Stimulated activated CD8-positive, alpha-beta memory T cell treated with anti-CD3 and anti-CD28 coated beads, Interleukin-7, amount 100 ng/mL, for 24 hours (primary cell): ENCODE measurements around the gene FAM107B.

Source experiments
- DNase-seq: peaks from one replicate; pipeline ENCODE4 v3.0.0-alpha.2; 2020; ENCODE audit warnings: low read depth

Gene FAM107B

GRCh38 chr10:14489522-14490177 is 285.0 kb downstream of the FAM107B start:
- no peak for DNase-seq

- no peak for DNase-seq
Observed at GRCh38 chr10:14487488-14487883, 287.2 kb downstream of the FAM107B start.

GRCh38 chr10:14486777-14487487 is 287.8 kb downstream of the FAM107B start:
- no peak for DNase-seq

GRCh38 chr10:14485986-14486385 is 288.7 kb downstream of the FAM107B start:
- no peak for DNase-seq

- DNase-seq = no peak
Observed at GRCh38 chr10:14483417-14483816, 291.3 kb downstream of the FAM107B start.

GRCh38 chr10:14481752-14482151 is 292.9 kb downstream of the FAM107B start:
- DNase-seq = no peak

GRCh38 chr10:14481014-14481413 is 293.7 kb downstream of the FAM107B start:
- DNase-seq = no peak

- DNase-seq = no peak
Observed at GRCh38 chr10:14478604-14479003, 296.1 kb downstream of the FAM107B start.

- DNase-seq = no peak
Observed at GRCh38 chr10:14478201-14478600, 296.5 kb downstream of the FAM107B start.

GRCh38 chr10:14477408-14477710 is 297.3 kb downstream of the FAM107B start:
- no peak for DNase-seq

- no peak for DNase-seq
Observed at GRCh38 chr10:14476641-14477407, 297.9 kb downstream of the FAM107B start.

GRCh38 chr10:14476006-14476405 is 298.7 kb downstream of the FAM107B start:
- no peak for DNase-seq

- no peak for DNase-seq
Observed at GRCh38 chr10:14474656-14475055, 300.0 kb downstream of the FAM107B start.

GRCh38 chr10:14470920-14471319 is 303.8 kb downstream of the FAM107B start:
- DNase-seq = no peak

- no peak for DNase-seq
Observed at GRCh38 chr10:14468726-14469125, 306.0 kb downstream of the FAM107B start.
